A549 (cell line): ENCODE measurements around the gene B3GALNT2.

Experiments
- BHLHE40 ChIP-seq: IDR thresholded peaks from 2 replicates; pipeline ENCODE4 v1.6.1; 2012; ENCODE audit warnings: low read depth, low read length, inconsistent platforms
- RAD21 ChIP-seq, 2 experiments: fragments of >200 bp in 1 of 2; sonication (Bioruptor Twin) in 1 of 2; formaldehyde crosslinking in 1 of 2; IDR thresholded peaks in 1 of 2; conservative IDR thresholded peaks in 1 of 2; 2 replicates in 1 of 2; 3 replicates in 1 of 2; pipeline ENCODE4 v1.6.1; 2012 to 2018; ENCODE audit warnings: inconsistent platforms in 1 of 2
- SMC3 ChIP-seq: fragments of >200 bp; sonication (Bioruptor Twin); formaldehyde crosslinking; IDR thresholded peaks from 3 replicates; pipeline ENCODE4 v1.6.1; 2018; ENCODE audit warnings: inconsistent platforms
- TP53 ChIP-seq: fragments of 250-450 bp; sonication (Bioruptor Pico); IDR thresholded peaks from 2 replicates; pipeline ENCODE4 v1.5.0; 2021; ENCODE audit warnings: mild to moderate bottlenecking, moderate library complexity
- TF ChIP-seq, protein P1 (sequence below): fragments of >200 bp; sonication (Bioruptor Twin); formaldehyde crosslinking; IDR thresholded peaks from 3 replicates; pipeline ENCODE4 v1.5.1; 2016

DNA sequence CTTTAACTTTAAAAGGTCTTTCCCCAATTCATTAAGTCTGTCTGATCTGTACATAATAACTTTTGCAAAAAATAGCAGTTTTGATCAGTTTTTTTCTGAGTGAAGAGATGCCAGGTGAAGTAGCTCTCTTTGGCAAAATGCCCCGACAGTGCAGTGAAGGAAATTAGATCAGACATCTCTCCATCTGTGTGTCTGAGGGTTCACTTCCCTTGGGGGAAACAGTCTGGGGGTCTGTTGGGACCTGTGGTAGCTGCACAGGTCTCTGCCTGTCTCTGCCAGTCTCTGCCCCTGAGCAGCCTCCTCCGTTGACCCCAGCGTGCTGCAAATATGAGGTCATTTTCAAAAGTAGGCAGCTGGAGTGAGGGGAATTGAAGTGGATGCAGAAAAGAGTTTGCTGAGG is 82.5 kb downstream of the B3GALNT2 start:
- TF ChIP-seq, protein P1, sequence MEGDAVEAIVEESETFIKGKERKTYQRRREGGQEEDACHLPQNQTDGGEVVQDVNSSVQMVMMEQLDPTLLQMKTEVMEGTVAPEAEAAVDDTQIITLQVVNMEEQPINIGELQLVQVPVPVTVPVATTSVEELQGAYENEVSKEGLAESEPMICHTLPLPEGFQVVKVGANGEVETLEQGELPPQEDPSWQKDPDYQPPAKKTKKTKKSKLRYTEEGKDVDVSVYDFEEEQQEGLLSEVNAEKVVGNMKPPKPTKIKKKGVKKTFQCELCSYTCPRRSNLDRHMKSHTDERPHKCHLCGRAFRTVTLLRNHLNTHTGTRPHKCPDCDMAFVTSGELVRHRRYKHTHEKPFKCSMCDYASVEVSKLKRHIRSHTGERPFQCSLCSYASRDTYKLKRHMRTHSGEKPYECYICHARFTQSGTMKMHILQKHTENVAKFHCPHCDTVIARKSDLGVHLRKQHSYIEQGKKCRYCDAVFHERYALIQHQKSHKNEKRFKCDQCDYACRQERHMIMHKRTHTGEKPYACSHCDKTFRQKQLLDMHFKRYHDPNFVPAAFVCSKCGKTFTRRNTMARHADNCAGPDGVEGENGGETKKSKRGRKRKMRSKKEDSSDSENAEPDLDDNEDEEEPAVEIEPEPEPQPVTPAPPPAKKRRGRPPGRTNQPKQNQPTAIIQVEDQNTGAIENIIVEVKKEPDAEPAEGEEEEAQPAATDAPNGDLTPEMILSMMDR, result no peak
- TF ChIP-seq RAD21 (conservative IDR thresholded peaks at IDR 0.05 in 1 of 2, IDR thresholded peaks at IDR 0.05 in 1 of 2), result no peak
- no peak for TF ChIP-seq BHLHE40
- no peak for TF ChIP-seq TP53 (CRISPR knock-in tag)
- TF ChIP-seq SMC3, result no peak
